NCI-H748 (cell line): ENCODE measurements around the gene RALGPS2.
"Not testable (repeated sequence)": the region's sequence is repeated elsewhere in the genome, so short reads cannot be mapped to it uniquely, and the experiment has no call there.

ENCODE experiments used
- DNase-seq: peaks from one replicate; lab custom pipeline; 2025; ENCODE audit not compliant: unreplicated experiment; lab: John Stamatoyannopoulos, UW

Gene RALGPS2

GRCh38 chr1:178774263-178774662 lies 49.2 kb downstream of the RALGPS2 start:
- peak; percentile 15 for DNase-seq

GRCh38 chr1:178776553-178776952 lies 51.5 kb downstream of the RALGPS2 start:
- DNase-seq, result no peak

GRCh38 chr1:178781533-178782330 lies 56.7 kb downstream of the RALGPS2 start:
- no peak for DNase-seq

GRCh38 chr1:178784131-178784536 lies 59.1 kb downstream of the RALGPS2 start:
- DNase-seq, result no peak

- DNase-seq, result no peak
These were observed 67.3 kb downstream of the RALGPS2 start for GRCh38 chr1:178792394-178792793.

GRCh38 chr1:178796013-178796412 lies 71.0 kb downstream of the RALGPS2 start:
- DNase-seq, result no peak

- no peak for DNase-seq
These were observed 72.5 kb downstream of the RALGPS2 start for GRCh38 chr1:178797590-178797989.

GRCh38 chr1:178798232-178798861 lies 73.3 kb downstream of the RALGPS2 start:
- no peak for DNase-seq

GRCh38 chr1:178802873-178803272 lies 77.8 kb downstream of the RALGPS2 start:
- no peak for DNase-seq

- DNase-seq, result no peak
These were observed 81.7 kb downstream of the RALGPS2 start for GRCh38 chr1:178806665-178807300.

GRCh38 chr1:178808529-178808928 lies 83.5 kb downstream of the RALGPS2 start:
- DNase-seq, result no peak

- no peak for DNase-seq
These were observed 85.5 kb downstream of the RALGPS2 start for GRCh38 chr1:178810585-178810984.

GRCh38 chr1:178818416-178818815 lies 93.4 kb downstream of the RALGPS2 start:
- no peak for DNase-seq

- no peak for DNase-seq
These were observed 94.1 kb downstream of the RALGPS2 start for GRCh38 chr1:178819123-178819522.

GRCh38 chr1:178821134-178821866 lies 96.3 kb downstream of the RALGPS2 start:
- DNase-seq, result no peak

- no peak for DNase-seq
These were observed 100.1 kb downstream of the RALGPS2 start for GRCh38 chr1:178825167-178825566.

GRCh38 chr1:178844436-178844835 lies 119.4 kb downstream of the RALGPS2 start:
- no peak for DNase-seq

- no peak for DNase-seq
These were observed 121.3 kb downstream of the RALGPS2 start for GRCh38 chr1:178846306-178846705.

- no peak for DNase-seq
These were observed 122.4 kb downstream of the RALGPS2 start for GRCh38 chr1:178847396-178847849.

- DNase-seq, result not testable (repeated sequence)
These were observed 122.9 kb downstream of the RALGPS2 start for GRCh38 chr1:178847919-178848318.

GRCh38 chr1:178849918-178850317 lies 124.9 kb downstream of the RALGPS2 start:
- DNase-seq, result no peak
